ENCODE data around the gene MMP24OS.

DNA sequence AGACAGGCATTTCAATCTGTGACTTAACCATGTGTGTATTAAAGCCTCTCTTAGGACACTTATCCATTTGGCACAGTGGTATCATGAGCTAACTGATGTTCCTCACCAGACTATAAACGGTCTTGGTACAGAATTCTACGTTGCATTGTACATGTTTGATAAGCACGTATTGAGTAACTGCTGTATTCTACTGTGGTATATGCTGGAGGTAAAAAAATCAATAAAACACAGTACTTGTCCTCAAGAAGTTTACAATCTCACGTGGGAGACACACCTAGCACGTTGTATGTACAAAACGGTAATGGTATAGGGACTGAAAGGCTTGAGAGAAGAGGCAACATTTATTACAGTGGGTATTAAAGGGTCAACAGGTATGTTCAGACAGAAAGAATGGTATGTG, 47.5 kb upstream of the MMP24OS start:
- TF ChIP-seq EP300 (IDR thresholded peaks at IDR 0.05) = no peak
- TF ChIP-seq, protein P1, sequence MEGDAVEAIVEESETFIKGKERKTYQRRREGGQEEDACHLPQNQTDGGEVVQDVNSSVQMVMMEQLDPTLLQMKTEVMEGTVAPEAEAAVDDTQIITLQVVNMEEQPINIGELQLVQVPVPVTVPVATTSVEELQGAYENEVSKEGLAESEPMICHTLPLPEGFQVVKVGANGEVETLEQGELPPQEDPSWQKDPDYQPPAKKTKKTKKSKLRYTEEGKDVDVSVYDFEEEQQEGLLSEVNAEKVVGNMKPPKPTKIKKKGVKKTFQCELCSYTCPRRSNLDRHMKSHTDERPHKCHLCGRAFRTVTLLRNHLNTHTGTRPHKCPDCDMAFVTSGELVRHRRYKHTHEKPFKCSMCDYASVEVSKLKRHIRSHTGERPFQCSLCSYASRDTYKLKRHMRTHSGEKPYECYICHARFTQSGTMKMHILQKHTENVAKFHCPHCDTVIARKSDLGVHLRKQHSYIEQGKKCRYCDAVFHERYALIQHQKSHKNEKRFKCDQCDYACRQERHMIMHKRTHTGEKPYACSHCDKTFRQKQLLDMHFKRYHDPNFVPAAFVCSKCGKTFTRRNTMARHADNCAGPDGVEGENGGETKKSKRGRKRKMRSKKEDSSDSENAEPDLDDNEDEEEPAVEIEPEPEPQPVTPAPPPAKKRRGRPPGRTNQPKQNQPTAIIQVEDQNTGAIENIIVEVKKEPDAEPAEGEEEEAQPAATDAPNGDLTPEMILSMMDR (IDR thresholded peaks at IDR 0.05) = no peak
- no peak for TF ChIP-seq POLR2AphosphoS5 (IDR thresholded peaks at IDR 0.05)

Data from gastroesophageal sphincter (tissue), 3 donors.